Medulla oblongata (tissue), 1 donor: Measurements from ENCODE around the gene ARVCF.

Source experiments
- DNase-seq: peaks from one replicate; pipeline ENCODE4 v3.0.0-alpha.2; 2015; ENCODE audit errors: extremely low spot score

Gene ARVCF

DNA sequence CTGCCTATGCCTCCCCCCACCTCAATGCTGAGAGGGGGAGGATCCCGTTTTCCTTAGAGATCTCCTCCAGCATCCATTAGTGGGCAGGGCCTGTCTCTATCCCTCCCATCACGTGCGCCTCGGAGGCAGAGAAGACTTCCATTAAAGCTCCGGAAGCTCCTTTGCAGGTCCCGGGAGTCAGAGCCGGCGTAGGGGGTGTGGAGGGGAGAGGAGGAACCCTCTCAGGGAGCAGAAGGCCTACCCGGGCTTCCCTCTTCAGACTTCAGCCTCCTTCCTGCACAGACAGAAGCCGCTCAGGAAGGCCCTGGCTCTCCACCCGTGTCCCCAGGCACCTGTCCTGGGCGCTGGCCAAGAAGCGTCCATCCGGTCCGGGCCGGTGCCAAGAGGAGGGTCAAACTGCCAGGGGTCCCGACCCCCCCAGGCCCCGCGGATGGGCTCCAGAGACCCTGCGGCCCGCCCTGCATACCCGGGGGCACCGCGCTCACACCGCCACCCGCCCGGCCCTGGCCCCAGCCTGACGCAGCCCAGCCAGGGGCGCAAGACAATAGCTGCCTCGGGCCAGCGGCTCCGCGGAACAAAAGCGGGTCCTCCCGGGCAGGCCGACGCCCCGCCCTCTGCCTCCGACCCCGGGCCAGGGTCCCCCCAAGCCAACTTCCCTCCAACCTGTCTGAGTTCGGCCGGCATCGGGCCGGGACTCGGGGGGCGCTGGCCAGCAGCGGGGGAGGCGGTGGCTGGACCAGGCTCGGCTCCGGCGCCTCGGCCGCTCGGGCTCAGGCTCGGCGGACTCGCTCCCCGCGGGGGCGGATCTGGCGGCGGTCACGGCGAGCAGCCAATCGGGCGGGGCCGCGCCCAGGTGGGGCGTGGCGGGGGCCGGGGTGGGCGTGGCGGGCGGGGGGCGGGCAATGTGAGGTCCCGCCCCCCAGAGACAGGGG, 29.9 kb downstream of the ARVCF start:
- peak; percentile 53 for DNase-seq

DNA sequence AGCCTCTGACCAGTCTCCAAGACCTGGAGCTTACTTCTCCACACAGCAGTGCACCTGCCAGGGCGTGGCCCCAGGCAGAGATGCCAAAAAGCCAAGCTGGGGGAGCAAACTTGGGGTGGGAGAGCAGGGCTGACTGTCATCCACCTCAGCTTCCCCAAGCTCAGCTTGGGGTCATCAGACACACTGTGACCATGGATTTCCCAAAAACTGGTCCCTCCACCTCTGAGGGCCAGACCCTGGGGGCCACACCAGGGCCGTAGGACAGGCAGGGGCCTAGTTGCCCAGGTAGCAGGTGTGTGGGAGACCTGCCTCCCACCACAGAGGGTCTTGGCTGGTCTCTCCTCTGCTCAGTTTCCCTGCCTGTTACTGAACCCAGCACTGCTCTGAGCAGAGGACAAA, 30.6 kb downstream of the ARVCF start:
- DNase-seq = no peak

- no peak for DNase-seq
These were observed 31.5 kb downstream of the ARVCF start for GRCh38 chr22:19984851-19985811.

DNA sequence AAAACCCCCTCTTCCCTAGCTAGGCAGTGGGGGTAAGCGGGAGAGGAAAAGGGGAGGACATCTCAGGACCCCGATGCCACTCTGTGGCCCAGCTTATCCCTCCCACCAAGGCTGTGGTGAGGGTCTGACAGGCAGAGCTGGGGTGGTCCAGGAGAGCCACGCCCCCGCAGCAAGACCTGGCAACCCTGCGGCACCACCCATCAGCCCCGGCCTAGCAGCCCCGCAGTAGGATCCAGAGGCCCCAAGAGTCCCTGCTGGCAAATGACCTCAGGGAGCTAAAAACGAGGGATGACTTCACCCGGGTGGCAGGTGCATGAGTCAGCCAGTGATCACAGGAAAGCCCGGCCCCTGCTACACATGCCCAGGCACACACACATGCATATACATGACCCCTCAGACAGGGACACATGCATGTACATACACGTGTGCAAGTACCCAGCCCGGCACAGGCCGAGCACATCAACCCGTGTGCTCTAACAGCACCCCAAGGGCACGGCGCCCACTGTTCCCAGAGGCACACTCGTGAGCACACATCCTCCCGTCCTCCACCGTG, 32.3 kb downstream of the ARVCF start:
- no peak for DNase-seq

GRCh38 chr22:19983741-19984140, 32.9 kb downstream of the ARVCF start:
- DNase-seq = no peak

- DNase-seq = no peak
These were observed 33.5 kb downstream of the ARVCF start for GRCh38 chr22:19982991-19983578.

- no peak for DNase-seq
These were observed 34.4 kb downstream of the ARVCF start for GRCh38 chr22:19981961-19982920.

GRCh38 chr22:19981171-19981960, 35.3 kb downstream of the ARVCF start:
- no peak for DNase-seq

DNA sequence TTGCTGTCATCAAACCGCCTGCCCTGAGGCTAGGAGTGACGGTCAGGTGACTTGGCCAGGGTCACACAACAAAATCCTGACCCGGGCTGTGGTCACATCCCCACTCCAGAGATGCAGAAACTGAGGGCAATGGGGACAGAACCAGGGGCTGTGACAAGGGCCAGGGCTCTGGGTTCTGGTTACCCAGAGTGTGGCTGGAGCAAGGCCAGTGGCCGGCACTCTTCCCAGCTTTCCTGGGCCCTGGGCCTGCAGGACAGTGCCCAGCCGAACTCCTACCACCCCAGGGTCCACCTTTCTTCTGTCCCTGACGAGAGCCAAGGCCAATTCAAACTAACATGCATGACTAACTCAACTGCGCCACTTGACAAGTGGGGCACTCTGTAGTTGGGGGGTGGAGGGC, 35.9 kb downstream of the ARVCF start:
- peak; percentile 30 for DNase-seq

GRCh38 chr22:19979712-19980493, 36.7 kb downstream of the ARVCF start:
- no peak for DNase-seq

DNA sequence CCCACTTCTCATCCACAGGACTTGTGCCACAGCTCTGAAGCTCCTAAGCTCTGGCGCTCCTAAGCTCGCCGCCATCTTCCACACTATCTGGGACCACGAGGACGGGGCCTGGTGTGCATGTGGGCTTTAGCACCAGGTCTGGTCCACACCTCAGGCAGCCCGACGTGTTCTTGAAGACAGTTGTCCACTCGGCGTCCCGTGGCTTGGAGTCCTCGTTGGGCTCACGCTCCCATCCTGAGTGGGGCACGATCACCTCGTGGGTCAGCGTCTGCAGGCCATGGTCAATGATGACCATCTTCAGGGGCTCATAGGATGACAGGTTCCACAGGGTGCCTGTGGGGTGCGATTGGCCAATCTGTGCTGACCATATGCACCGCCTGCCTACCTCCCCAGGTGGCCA, 37.9 kb downstream of the ARVCF start:
- no peak for DNase-seq

DNA sequence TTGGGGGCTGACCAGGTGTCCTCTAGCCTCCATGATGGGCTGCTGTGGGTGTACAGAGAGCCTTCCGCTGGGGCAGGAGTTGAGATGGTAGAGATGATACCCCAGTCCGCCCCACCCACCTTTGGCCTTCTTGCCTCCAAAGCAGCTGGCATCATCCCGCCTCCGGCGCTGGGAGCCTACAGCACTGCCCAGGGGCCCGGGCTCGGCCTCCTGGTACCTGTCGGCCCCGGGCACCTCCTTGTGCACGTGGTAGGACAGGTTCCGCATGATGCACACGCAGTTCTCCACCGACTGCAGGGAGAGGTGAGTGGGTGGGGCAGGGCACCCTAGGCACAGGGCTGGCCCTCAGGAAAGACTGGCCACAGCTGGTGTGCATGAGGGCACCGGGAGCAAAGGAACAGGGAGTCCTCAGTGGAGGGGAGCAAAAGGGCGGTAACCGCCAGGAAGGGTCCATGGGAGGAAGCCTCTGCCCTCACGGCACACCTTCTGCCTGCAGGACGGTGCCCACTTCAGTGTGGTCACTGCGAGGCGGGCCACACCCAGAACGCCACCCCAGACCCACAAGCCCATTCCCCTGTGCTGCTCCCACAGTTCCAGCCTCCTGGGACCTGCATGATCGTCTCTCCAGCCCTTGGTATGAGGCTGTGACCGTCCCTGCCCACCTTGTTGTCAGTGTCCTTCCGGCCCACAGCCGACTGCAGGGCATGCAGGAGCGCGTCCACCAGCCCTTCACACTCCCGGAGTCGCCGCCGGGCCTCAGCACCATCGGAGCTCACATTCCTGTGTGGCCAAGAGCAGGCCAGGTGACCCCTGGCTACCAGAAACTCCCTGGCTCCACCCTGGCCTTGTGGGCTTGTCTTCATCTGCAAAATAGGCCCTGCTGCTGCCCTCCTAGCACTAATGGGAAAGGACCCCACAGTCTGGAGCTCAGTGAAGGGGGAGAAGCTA, 39.1 kb downstream of the ARVCF start:
- no peak for DNase-seq

DNA sequence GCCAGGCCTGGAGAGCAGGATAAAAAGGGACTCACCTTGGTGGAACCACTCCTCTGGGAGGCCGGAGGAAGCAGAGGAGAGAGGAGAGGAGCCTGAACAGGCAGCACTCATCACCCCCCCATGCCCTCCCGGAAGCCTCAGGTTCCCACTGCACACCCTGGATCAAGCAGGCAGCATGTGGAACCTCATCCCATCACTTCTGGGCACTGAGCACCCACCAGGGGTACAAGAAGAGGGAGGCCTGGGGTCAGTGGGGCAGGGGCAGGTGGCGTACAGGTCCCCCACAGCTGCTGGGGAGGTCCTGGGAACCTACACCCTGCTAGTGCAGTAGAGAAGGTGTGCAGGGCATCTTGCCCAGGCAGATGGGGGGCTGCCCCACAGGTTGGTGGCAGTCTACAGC, 40.0 kb downstream of the ARVCF start:
- no peak for DNase-seq

GRCh38 chr22:19975707-19976035, 41.0 kb downstream of the ARVCF start:
- no peak for DNase-seq

GRCh38 chr22:19974935-19975706, 41.5 kb downstream of the ARVCF start:
- DNase-seq = no peak

GRCh38 chr22:19974268-19974861, 42.3 kb downstream of the ARVCF start:
- DNase-seq = peak; percentile 74
